Parathyroid adenoma (tissue), 2 donors: ENCODE data around the gene NELL2.

ENCODE experiments used
- H2AFZ ChIP-seq: fragments of 300-600 bp; sonication (generic); one replicate; pipeline ENCODE4 v1.7.0; 2017; ENCODE audit warnings: antibody characterized with exemption, mild to moderate bottlenecking
- H3K27ac ChIP-seq: fragments of 300-600 bp; sonication (generic); one replicate; pipeline ENCODE4 v1.7.0; 2017
- H3K27me3 ChIP-seq: fragments of 300-600 bp; sonication (generic); one replicate; pipeline ENCODE4 v1.7.0; 2017; ENCODE audit warnings: low read length; ENCODE audit not compliant: control insufficient read depth, insufficient read depth
- H3K36me3 ChIP-seq: fragments of 300-600 bp; sonication (generic); one replicate; pipeline ENCODE4 v1.7.0; 2017; ENCODE audit warnings: low read length; ENCODE audit not compliant: control insufficient read depth, insufficient read depth
- H3K4me1 ChIP-seq: fragments of 300-600 bp; sonication (generic); one replicate; pipeline ENCODE4 v1.7.0; 2017; ENCODE audit warnings: control low read depth
- H3K4me2 ChIP-seq: fragments of 300-600 bp; sonication (generic); one replicate; pipeline ENCODE4 v1.7.0; 2017; ENCODE audit warnings: low read length
- H3K4me3 ChIP-seq: fragments of 300-600 bp; sonication (generic); one replicate; pipeline ENCODE4 v1.7.0; 2017; ENCODE audit warnings: low read depth, low read length
- H3K79me2 ChIP-seq: fragments of 300-600 bp; sonication (generic); one replicate; pipeline ENCODE4 v1.7.0; 2017; ENCODE audit warnings: control low read depth
- H3K9ac ChIP-seq: fragments of 300-600 bp; sonication (generic); one replicate; pipeline ENCODE4 v1.7.0; 2017; ENCODE audit warnings: mild to moderate bottlenecking
- H3K9me3 ChIP-seq: fragments of 300-600 bp; sonication (generic); one replicate; pipeline ENCODE4 v1.7.0; 2017; ENCODE audit warnings: low read length; ENCODE audit not compliant: control insufficient read depth
- CTCF ChIP-seq: fragments of 300-600 bp; sonication (generic); IDR thresholded peaks from one replicate; pipeline ENCODE4 v1.7.0; 2017; ENCODE audit warnings: antibody characterized with exemption, mild to moderate bottlenecking
- donor health status: primary hyperparathyroidism.

NELL2 gene

GRCh38 chr12:44780221-44780790 lies 95.8 kb downstream of the NELL2 start:
- Histone ChIP-seq H3K27me3 (no peaks in the 10 kb centered on the region), H3K4me2 (no peak overlapping the region), H3K27ac (no peak overlapping the region), H3K9ac (no peak overlapping the region), H3K4me3 (no peak overlapping the region), H3K4me1 (no peaks in the 10 kb centered on the region), H3K79me2 (no peaks in the 10 kb centered on the region), H3K9me3 (no peaks in the 10 kb centered on the region), H3K36me3 (no peaks in the 10 kb centered on the region), H2AFZ (no peak overlapping the region)
- no peak for TF ChIP-seq CTCF

GRCh38 chr12:44779766-44780165 lies 96.3 kb downstream of the NELL2 start:
- Histone ChIP-seq H3K27ac (no peak overlapping the region), H3K4me2 (no peak overlapping the region), H3K9me3 (no peaks in the 10 kb centered on the region), H3K79me2 (no peaks in the 10 kb centered on the region), H3K27me3 (no peaks in the 10 kb centered on the region), H3K9ac (no peak overlapping the region), H3K4me1 (no peaks in the 10 kb centered on the region), H3K4me3 (no peak overlapping the region), H2AFZ (no peak overlapping the region), H3K36me3 (no peaks in the 10 kb centered on the region)
- TF ChIP-seq CTCF, result no peak

- no peak overlapping the region for H2AFZ ChIP-seq
- no peaks in the 10 kb centered on the region for H3K4me1 ChIP-seq
- H3K79me2 ChIP-seq, result no peaks in the 10 kb centered on the region
- no peak for TF ChIP-seq CTCF
- no peak overlapping the region for H3K27ac ChIP-seq
- H3K4me2 ChIP-seq, result no peak overlapping the region
- no peak overlapping the region for H3K9ac ChIP-seq
- H3K27me3 ChIP-seq, result no peaks in the 10 kb centered on the region
- no peaks in the 10 kb centered on the region for H3K9me3 ChIP-seq
- H3K4me3 ChIP-seq, result no peak overlapping the region
- no peaks in the 10 kb centered on the region for H3K36me3 ChIP-seq
Observed at GRCh38 chr12:44778863-44779262, 97.3 kb downstream of the NELL2 start.

- no peak overlapping the region for H3K4me2 ChIP-seq
- no peak overlapping the region for H3K27ac ChIP-seq
- no peaks in the 10 kb centered on the region for H3K9me3 ChIP-seq
- no peaks in the 10 kb centered on the region for H3K79me2 ChIP-seq
- H3K36me3 ChIP-seq, result no peaks in the 10 kb centered on the region
- no peak for TF ChIP-seq CTCF
- H3K27me3 ChIP-seq, result no peaks in the 10 kb centered on the region
- H3K4me1 ChIP-seq, result no peaks in the 10 kb centered on the region
- no peak overlapping the region for H2AFZ ChIP-seq
- H3K9ac ChIP-seq, result no peak overlapping the region
- H3K4me3 ChIP-seq, result no peak overlapping the region
Observed at GRCh38 chr12:44777044-44777443, 99.1 kb downstream of the NELL2 start.

GRCh38 chr12:44775901-44776300 lies 100.2 kb downstream of the NELL2 start:
- Histone ChIP-seq H3K27me3 (no peaks in the 10 kb centered on the region), H3K79me2 (no peaks in the 10 kb centered on the region), H3K9ac (no peak overlapping the region), H3K27ac (no peak overlapping the region), H3K36me3 (no peaks in the 10 kb centered on the region), H3K4me3 (no peak overlapping the region), H3K4me1 (no peaks in the 10 kb centered on the region), H3K4me2 (no peak overlapping the region), H3K9me3 (no peaks in the 10 kb centered on the region), H2AFZ (no peak overlapping the region)
- no peak for TF ChIP-seq CTCF
